ENCODE measurements around the gene ARID3C.
A peak's percentile ranks its signal among the peaks of the same experiment; 100 is the strongest.

ARID3C gene

DNA sequence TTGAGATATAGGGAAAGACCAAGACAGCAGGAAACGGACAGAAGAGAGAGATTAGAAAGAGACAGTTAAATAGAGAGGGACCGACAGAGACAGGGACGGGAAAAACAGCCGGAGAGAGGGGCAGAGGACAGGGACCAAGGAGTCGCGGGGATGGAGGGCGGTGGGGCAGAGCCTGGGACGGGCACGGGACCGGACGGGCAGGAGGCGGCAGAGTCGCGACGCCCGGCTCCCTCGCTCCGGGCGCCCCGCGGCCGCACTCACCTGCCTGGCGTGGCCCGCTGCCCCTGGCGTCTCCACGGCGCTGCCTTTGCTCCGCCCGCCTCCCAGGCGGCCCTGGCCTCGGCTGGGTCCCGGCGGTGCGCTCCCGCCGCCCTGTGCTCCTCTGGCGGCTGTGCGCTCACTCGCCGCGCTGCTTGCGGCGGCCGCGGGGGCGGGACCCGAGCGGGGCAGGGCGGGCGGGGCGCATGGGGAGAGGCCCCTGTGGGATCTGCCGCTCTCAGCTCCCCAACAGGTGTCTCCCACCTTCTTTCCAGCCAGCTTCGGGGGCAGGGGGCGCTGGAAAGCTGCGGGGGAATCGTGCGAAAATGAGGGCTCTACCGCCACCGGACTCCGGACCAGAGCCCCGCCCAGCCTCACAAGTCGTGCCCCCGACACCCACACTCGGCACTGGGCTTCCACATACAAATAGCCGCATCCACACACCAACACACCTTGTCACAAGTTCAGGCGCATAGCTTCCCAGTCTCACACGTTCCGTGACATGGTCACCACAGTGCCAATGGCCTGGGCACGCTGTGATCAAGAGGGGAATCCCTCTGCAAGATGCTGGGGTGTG lies at the start of gene ARID3C:
ARID3C (minus strand) TSS at position 411 of the 835 bp plus-strand sequence. CDS start 1,052 bp downstream, outside the sequence.
- peak; percentile 56 for DNase-seq

- DNase-seq = no peak
These were observed 47.0 kb upstream of the ARID3C start for GRCh38 chr9:34675869-34676268.

- DNase-seq = peak; percentile 57
These were observed 46.3 kb upstream of the ARID3C start for GRCh38 chr9:34675048-34675714.

- DNase-seq = no peak
These were observed 45.6 kb upstream of the ARID3C start for GRCh38 chr9:34674440-34674839.

DNA sequence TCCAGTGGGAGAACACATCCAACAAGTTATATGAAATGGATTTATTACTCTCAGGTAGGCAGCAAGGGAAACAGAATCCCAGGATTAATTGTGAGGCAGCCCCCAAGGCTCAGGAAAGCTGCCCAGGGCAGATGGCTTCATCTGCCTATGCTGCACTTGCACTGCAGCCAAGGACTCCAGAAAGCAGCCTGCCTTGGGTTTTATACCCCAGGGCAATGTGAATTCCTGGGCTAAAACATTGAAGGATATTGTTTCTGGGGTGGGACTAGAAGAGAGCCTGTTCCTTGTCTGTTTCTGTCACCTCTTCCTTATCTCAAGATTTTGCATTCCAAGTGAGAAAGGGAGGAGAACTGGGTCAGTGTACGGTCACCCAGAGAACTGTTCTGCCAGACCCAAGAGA lies 42.4 kb upstream of the ARID3C start:
- no peak for DNase-seq

GRCh38 chr9:34669809-34670562 lies 41.1 kb upstream of the ARID3C start:
- DNase-seq = no peak

GRCh38 chr9:34665381-34666250 lies 36.8 kb upstream of the ARID3C start:
- DNase-seq = peak; percentile 87

- DNase-seq = no peak
These were observed 36.2 kb upstream of the ARID3C start for GRCh38 chr9:34665067-34665380.

GRCh38 chr9:34664281-34665066 lies 35.6 kb upstream of the ARID3C start:
- DNase-seq = peak; percentile 60

DNA sequence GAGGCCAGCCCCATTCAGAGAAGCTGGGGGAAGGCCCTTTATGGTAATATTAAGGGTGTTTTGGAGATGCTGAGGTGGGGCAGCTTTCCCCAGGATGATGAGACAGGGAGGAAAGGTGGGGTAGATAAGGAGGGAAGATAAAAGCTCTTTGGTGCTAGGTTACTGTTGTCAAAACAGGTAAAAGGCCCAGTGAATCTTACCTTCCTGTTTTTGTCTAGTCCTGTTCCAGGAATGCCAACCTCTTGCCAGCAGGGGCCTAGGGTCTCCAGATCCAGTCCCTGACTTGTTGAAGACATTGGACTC lies 34.4 kb upstream of the ARID3C start:
- no peak for DNase-seq

GRCh38 chr9:34662526-34663302 lies 33.8 kb upstream of the ARID3C start, which contains the start of gene CCL27:
Gene CCL27 (minus strand): TSS chr9:34662657. CDS start chr9:34662633, 24 bp downstream.
- DNase-seq = no peak

DNA sequence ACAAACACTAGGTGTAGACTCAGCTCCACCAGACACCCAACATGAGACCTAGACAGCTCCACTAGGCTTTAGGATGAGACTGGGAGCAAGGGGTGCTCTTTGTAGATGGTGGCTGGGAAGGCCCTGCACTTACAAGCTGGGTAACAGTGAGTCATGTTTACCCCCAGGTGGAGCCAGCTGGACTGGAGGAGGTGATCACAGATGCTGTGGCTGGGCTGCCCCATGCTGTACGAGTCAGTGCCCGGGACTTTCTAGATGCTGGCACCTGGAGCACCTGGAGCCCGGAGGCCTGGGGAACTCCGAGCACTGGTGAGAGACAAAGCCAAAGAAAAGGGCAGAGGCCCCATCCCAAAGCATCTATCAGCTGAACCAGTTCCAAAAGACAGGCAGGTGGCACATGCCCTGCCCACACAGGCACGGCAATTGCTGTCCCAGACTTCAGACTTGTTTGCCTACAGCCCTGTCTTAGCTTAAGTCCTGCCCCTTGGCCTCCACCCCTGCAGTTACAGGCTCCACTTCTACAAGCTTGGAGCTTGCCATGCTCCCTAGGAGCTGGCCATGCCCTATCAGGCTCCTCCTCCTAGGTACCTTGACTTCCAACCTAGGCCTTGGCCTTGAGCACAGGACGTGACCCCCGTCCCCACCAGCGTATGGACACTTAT lies 30.9 kb upstream of the ARID3C start:
- no peak for DNase-seq

DNA sequence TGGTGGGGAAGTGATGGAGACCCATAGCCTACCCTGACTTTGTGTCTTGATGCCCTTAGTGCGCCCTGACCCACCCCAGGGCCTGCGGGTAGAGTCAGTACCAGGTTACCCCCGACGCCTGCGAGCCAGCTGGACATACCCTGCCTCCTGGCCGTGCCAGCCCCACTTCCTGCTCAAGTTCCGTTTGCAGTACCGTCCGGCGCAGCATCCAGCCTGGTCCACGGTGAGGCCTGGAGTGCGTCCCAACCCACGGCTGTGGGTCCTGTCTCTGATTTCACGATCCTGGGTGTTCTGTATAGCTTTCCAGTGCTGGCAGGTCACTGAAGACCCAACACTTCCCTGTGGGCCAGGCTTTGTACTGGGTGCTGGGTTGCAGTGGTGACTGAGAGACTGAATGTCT lies 29.6 kb upstream of the ARID3C start:
- DNase-seq = no peak

- DNase-seq = no peak
These were observed 28.1 kb upstream of the ARID3C start for GRCh38 chr9:34656992-34657391.

GRCh38 chr9:34655394-34655793 lies 26.5 kb upstream of the ARID3C start:
- no peak for DNase-seq

GRCh38 chr9:34654323-34655051 lies 25.6 kb upstream of the ARID3C start:
- no peak for DNase-seq

GRCh38 chr9:34653151-34654072 lies 24.5 kb upstream of the ARID3C start:
- DNase-seq = no peak

- DNase-seq = no peak
These were observed 23.7 kb upstream of the ARID3C start for GRCh38 chr9:34652602-34653000.

Data from activated CD8-positive, alpha-beta memory T cell treated with anti-CD3 and anti-CD28 coated beads, Interleukin-2, amount 50 U/mL, for 4 hours (primary cell).